ENCODE data around the gene POMT1.

POMT1 gene

GRCh38 chr9:131555841-131556673, 53.3 kb downstream of the POMT1 start:
- ATAC-seq: no peak; the same call in 2 of the 3 replicates

GRCh38 chr9:131557855-131558548, 55.3 kb downstream of the POMT1 start:
- no peak for TF ChIP-seq ZC3H10 (CRISPR knock-in tag; IDR thresholded peaks at IDR 0.05)
- TF ChIP-seq ZFP30 (CRISPR knock-in tag; IDR thresholded peaks at IDR 0.05): no peak
- no peak for TF ChIP-seq ZNF565 (CRISPR knock-in tag; conservative IDR thresholded peaks at IDR 0.05; ENCODE audit: low read depth)
- TF ChIP-seq ISL1 (CRISPR knock-in tag; IDR thresholded peaks at IDR 0.05): no peak
- TF ChIP-seq POU6F1 (CRISPR knock-in tag; IDR thresholded peaks at IDR 0.05; ENCODE audit: borderline replicate concordance, low read depth): no peak
- no peak for TF ChIP-seq TCF4 (CRISPR knock-in tag; IDR thresholded peaks at IDR 0.05; ENCODE audit: borderline replicate concordance)
- no peak for TF ChIP-seq ZFP3 (CRISPR knock-in tag; IDR thresholded peaks at IDR 0.05)
- no peak for TF ChIP-seq OSR1 (CRISPR knock-in tag; IDR thresholded peaks at IDR 0.05)
- TF ChIP-seq CSDC2 (CRISPR knock-in tag; IDR thresholded peaks at IDR 0.05): no peak
- TF ChIP-seq CREB5 (CRISPR knock-in tag; IDR thresholded peaks at IDR 0.05; ENCODE audit: low read depth): no peak
- no peak for TF ChIP-seq GLIS3 (CRISPR knock-in tag; IDR thresholded peaks at IDR 0.05)
- no peak for TF ChIP-seq PATZ1 (CRISPR knock-in tag; IDR thresholded peaks at IDR 0.05; ENCODE audit: borderline replicate concordance)
- no peak for TF ChIP-seq ARNTL (CRISPR knock-in tag; IDR thresholded peaks at IDR 0.05; ENCODE audit: borderline replicate concordance, low read depth)
- TF ChIP-seq ZNF70 (CRISPR knock-in tag; IDR thresholded peaks at IDR 0.05): no peak
- no peak for ATAC-seq

More at GRCh38 chr9:131555841-131556673, 53.3 kb downstream of the POMT1 start:
- no peak for TF ChIP-seq RARB (CRISPR knock-in tag; IDR thresholded peaks at IDR 0.05)
- TF ChIP-seq BACH2 (CRISPR knock-in tag; IDR thresholded peaks at IDR 0.05; ENCODE audit: borderline replicate concordance): no peak
- TF ChIP-seq ARNTL (CRISPR knock-in tag; IDR thresholded peaks at IDR 0.05; ENCODE audit: borderline replicate concordance, low read depth): no peak
- TF ChIP-seq ESRRG (CRISPR knock-in tag; IDR thresholded peaks at IDR 0.05): no peak
- TF ChIP-seq CREB5 (CRISPR knock-in tag; IDR thresholded peaks at IDR 0.05; ENCODE audit: low read depth): no peak
- TF ChIP-seq OSR1 (CRISPR knock-in tag; IDR thresholded peaks at IDR 0.05): no peak
- TF ChIP-seq ZNF565 (CRISPR knock-in tag; conservative IDR thresholded peaks at IDR 0.05; ENCODE audit: low read depth): no peak

GRCh38 chr9:131559421-131560000, 56.8 kb downstream of the POMT1 start:
- TF ChIP-seq TSHZ2 (CRISPR knock-in tag; IDR thresholded peaks at IDR 0.05) (no peak), GLIS3 (CRISPR knock-in tag; IDR thresholded peaks at IDR 0.05) (no peak), RARB (CRISPR knock-in tag; IDR thresholded peaks at IDR 0.05) (no peak), ZC3H10 (CRISPR knock-in tag; IDR thresholded peaks at IDR 0.05) (no peak), ZFP3 (CRISPR knock-in tag; IDR thresholded peaks at IDR 0.05) (no peak), ZFP30 (CRISPR knock-in tag; IDR thresholded peaks at IDR 0.05) (no peak), ARNTL (CRISPR knock-in tag; IDR thresholded peaks at IDR 0.05; ENCODE audit: borderline replicate concordance, low read depth) (no peak), PATZ1 (CRISPR knock-in tag; IDR thresholded peaks at IDR 0.05; ENCODE audit: borderline replicate concordance) (no peak), OSR1 (CRISPR knock-in tag; IDR thresholded peaks at IDR 0.05) (no peak), CREB5 (CRISPR knock-in tag; IDR thresholded peaks at IDR 0.05; ENCODE audit: low read depth) (no peak), ISL1 (CRISPR knock-in tag; IDR thresholded peaks at IDR 0.05) (no peak), TOX (CRISPR knock-in tag; IDR thresholded peaks at IDR 0.05; ENCODE audit: borderline replicate concordance) (no peak), TCF4 (CRISPR knock-in tag; IDR thresholded peaks at IDR 0.05; ENCODE audit: borderline replicate concordance) (no peak), ESRRG (CRISPR knock-in tag; IDR thresholded peaks at IDR 0.05) (no peak), SNAI2 (CRISPR knock-in tag; IDR thresholded peaks at IDR 0.05) (no peak), ZNF8 (CRISPR knock-in tag; IDR thresholded peaks at IDR 0.05) (no peak), CSDC2 (CRISPR knock-in tag; IDR thresholded peaks at IDR 0.05) (no peak)
- no peak for ATAC-seq
